HepG2 (cell line): ENCODE measurements around the gene NFATC4. TPM values are rescaled to one million over a fixed set of nuclear protein-coding genes. Genes with fewer than 3 reads are reported as not detected.

Source experiments
- ARNTL ChIP-seq: sonication (generic); formaldehyde crosslinking; IDR thresholded peaks from 2 replicates; pipeline ENCODE4 v1.4.0; 2020; ENCODE audit warnings: mild to moderate bottlenecking, missing genetic modification reagents
- ASH2L ChIP-seq: fragments of 300-600, 200-600 bp; sonication (generic); IDR thresholded peaks from 2 replicates; pipeline ENCODE4 v1.7.0; 2017; ENCODE audit warnings: low read depth, mild to moderate bottlenecking, moderate library complexity, mixed read lengths, low read length; ENCODE audit not compliant: insufficient read length
- BCL3 ChIP-seq: sonication (generic); formaldehyde crosslinking; IDR thresholded peaks from 2 replicates; pipeline ENCODE4 v1.5.1; 2020; ENCODE audit warnings: mild to moderate bottlenecking, missing genetic modification reagents, moderate library complexity
- NPAS2 ChIP-seq: sonication (generic); formaldehyde crosslinking; IDR thresholded peaks from 2 replicates; pipeline ENCODE4 v1.8.0; 2022; ENCODE audit warnings: mild to moderate bottlenecking, missing genetic modification reagents, borderline replicate concordance
- PRDM10 ChIP-seq: sonication (generic); formaldehyde crosslinking; IDR thresholded peaks from 2 replicates; pipeline ENCODE4 v1.4.0; 2020; ENCODE audit warnings: low read depth, missing genetic modification reagents
- TRAFD1 ChIP-seq: sonication (generic); formaldehyde crosslinking; IDR thresholded peaks from 2 replicates; pipeline ENCODE4 v1.5.1; 2020; ENCODE audit warnings: missing genetic modification reagents, mild to moderate bottlenecking, borderline replicate concordance
- ZNF274 ChIP-seq: sonication (generic); formaldehyde crosslinking; IDR thresholded peaks from 2 replicates; pipeline ENCODE4 v1.5.1; 2020; ENCODE audit warnings: mild to moderate bottlenecking, missing genetic modification reagents
- ZNF430 ChIP-seq: sonication (generic); formaldehyde crosslinking; IDR thresholded peaks from 2 replicates; pipeline ENCODE4 v1.9.0; 2021; ENCODE audit warnings: mild to moderate bottlenecking, missing genetic modification reagents
- polyA plus RNA-seq, 8 experiments: library from polyadenylated mRNA; depleted of rRNA in 3 of 8; stranded (reverse) in 7 of 8; unstranded in 1 of 8; fragments of >200 nt; fragmentation: Illumina TruSeq in 4 of 8; extraction: Trizol in 4 of 8; gene quantifications; 2 replicates each; pipeline versions ENCODE4 v1.2.1 to v1.2.3, GENCODE V29; 2011 to 2016; ENCODE audit warnings: low read depth in 4 of 8, missing spikeins in 1 of 8, mixed read lengths in 1 of 8; ENCODE audit not compliant: insufficient read depth in 1 of 8
- total RNA-seq, 5 experiments: library from RNA; depleted of rRNA; stranded (reverse); fragments of >200 nt; fragmentation: Illumina TruSeq; extraction: Trizol; gene quantifications; 2 replicates each; pipeline ENCODE4 v1.2.3, GENCODE V29; 2016; ENCODE audit warnings: low read depth in 1 of 5
- TF ChIP-seq, protein P1 (sequence below): sonication (generic); formaldehyde crosslinking; IDR thresholded peaks from 2 replicates; pipeline ENCODE4 v1.5.1; 2020; ENCODE audit warnings: mild to moderate bottlenecking, missing genetic modification reagents, moderate library complexity
- TF ChIP-seq, protein P2 (sequence below): sonication (generic); formaldehyde crosslinking; IDR thresholded peaks from 2 replicates; pipeline ENCODE4 v1.4.0; 2020; ENCODE audit warnings: mild to moderate bottlenecking, missing genetic modification reagents

NFATC4 gene
- total and polyA plus RNA-seq, 2 of the 13 experiments (the other 11 are each of a cell fraction or from before 2014, with no cell fraction given) = 0.04 to 0.15 TPM

DNA sequence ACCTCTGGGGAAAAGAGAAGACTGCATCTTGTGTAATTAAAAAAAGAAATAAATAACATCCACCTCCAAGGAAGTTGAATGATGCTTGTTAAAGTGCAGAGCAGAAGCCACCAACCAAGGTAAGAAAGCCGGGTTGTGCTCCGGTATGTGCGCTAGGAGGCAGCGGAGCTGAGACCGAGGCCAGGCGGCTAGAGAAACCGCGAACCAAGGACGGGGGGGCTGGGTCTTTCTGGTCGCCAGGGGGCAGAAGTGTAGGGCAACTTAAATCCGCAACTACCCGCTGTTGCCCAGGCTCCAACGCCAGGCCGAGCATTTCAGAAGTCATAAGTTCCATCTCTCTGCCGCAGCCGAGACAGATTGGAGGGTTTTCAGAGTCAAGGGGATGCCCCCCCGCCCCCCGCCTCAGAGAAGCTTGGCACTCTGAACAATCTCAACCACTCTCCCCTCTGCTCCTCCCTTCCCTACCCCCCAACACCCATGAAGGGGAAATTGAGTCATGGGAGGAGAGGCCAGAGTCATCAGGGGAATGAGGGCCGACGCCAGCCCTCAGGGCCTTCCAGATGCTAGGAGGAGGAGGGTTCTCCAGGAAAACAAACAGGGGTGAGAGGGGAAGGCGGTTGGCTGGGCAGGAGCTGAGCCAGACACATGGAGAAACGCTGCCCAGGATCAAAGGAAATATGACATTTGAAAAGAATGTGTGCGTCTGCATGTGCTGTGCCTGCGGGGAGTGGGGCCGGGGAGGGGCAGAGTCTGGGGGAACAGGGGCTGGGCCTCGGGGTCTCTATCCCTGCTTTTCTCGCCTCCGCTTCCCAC lies 2.2 kb upstream of the NFATC4 start (continued):
- TF ChIP-seq, protein P1, sequence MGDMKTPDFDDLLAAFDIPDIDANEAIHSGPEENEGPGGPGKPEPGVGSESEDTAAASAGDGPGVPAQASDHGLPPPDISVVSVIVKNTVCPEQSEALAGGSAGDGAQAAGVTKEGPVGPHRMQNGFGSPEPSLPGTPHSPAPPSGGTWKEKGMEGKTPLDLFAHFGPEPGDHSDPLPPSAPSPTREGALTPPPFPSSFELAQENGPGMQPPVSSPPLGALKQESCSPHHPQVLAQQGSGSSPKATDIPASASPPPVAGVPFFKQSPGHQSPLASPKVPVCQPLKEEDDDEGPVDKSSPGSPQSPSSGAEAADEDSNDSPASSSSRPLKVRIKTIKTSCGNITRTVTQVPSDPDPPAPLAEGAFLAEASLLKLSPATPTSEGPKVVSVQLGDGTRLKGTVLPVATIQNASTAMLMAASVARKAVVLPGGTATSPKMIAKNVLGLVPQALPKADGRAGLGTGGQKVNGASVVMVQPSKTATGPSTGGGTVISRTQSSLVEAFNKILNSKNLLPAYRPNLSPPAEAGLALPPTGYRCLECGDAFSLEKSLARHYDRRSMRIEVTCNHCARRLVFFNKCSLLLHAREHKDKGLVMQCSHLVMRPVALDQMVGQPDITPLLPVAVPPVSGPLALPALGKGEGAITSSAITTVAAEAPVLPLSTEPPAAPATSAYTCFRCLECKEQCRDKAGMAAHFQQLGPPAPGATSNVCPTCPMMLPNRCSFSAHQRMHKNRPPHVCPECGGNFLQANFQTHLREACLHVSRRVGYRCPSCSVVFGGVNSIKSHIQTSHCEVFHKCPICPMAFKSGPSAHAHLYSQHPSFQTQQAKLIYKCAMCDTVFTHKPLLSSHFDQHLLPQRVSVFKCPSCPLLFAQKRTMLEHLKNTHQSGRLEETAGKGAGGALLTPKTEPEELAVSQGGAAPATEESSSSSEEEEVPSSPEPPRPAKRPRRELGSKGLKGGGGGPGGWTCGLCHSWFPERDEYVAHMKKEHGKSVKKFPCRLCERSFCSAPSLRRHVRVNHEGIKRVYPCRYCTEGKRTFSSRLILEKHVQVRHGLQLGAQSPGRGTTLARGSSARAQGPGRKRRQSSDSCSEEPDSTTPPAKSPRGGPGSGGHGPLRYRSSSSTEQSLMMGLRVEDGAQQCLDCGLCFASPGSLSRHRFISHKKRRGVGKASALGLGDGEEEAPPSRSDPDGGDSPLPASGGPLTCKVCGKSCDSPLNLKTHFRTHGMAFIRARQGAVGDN (CRISPR knock-in tag) = peak; percentile 87
- TF ChIP-seq ASH2L (peak; percentile 72), PRDM10 (CRISPR knock-in tag) (peak; percentile 52; the same call in 1 of the 2 replicates), ZNF274 (CRISPR knock-in tag) (peak; percentile 94), NPAS2 (CRISPR knock-in tag) (no peak), ARNTL (peak; percentile 69; the same call in 1 of the 2 replicates), ZNF430 (CRISPR knock-in tag) (0 out of 2 replicates have a peak, but pooled peaks have one; percentile 29), BCL3 (CRISPR knock-in tag) (peak; percentile 87), TRAFD1 (peak; percentile 97; the same call in 1 of the 2 replicates)
- TF ChIP-seq, protein P2, sequence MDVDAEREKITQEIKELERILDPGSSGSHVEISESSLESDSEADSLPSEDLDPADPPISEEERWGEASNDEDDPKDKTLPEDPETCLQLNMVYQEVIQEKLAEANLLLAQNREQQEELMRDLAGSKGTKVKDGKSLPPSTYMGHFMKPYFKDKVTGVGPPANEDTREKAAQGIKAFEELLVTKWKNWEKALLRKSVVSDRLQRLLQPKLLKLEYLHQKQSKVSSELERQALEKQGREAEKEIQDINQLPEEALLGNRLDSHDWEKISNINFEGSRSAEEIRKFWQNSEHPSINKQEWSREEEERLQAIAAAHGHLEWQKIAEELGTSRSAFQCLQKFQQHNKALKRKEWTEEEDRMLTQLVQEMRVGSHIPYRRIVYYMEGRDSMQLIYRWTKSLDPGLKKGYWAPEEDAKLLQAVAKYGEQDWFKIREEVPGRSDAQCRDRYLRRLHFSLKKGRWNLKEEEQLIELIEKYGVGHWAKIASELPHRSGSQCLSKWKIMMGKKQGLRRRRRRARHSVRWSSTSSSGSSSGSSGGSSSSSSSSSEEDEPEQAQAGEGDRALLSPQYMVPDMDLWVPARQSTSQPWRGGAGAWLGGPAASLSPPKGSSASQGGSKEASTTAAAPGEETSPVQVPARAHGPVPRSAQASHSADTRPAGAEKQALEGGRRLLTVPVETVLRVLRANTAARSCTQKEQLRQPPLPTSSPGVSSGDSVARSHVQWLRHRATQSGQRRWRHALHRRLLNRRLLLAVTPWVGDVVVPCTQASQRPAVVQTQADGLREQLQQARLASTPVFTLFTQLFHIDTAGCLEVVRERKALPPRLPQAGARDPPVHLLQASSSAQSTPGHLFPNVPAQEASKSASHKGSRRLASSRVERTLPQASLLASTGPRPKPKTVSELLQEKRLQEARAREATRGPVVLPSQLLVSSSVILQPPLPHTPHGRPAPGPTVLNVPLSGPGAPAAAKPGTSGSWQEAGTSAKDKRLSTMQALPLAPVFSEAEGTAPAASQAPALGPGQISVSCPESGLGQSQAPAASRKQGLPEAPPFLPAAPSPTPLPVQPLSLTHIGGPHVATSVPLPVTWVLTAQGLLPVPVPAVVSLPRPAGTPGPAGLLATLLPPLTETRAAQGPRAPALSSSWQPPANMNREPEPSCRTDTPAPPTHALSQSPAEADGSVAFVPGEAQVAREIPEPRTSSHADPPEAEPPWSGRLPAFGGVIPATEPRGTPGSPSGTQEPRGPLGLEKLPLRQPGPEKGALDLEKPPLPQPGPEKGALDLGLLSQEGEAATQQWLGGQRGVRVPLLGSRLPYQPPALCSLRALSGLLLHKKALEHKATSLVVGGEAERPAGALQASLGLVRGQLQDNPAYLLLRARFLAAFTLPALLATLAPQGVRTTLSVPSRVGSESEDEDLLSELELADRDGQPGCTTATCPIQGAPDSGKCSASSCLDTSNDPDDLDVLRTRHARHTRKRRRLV (CRISPR knock-in tag) = no peak
